Measurements from ENCODE around the gene ARMC9.

GRCh38 chr2:231409776-231410175, 211.3 kb downstream of the ARMC9 start:
- TF ChIP-seq POLR2A (IDR thresholded peaks at IDR 0.05) (no peak), CTCF (IDR thresholded peaks at IDR 0.05) (no peak)

Measured in body of pancreas (tissue), 4 donors.